Esophagus muscularis mucosa (tissue), 3 donors: Measurements from ENCODE around the gene APLF.

ENCODE experiments used
- CTCF ChIP-seq, 3 experiments: fragments of 200-600 bp in 2 of 3; fragments of 450-650 bp in 1 of 3; sonication (generic) in 2 of 3; IDR thresholded peaks; one replicate each; pipeline ENCODE4 v1.5.1; 2017 to 2019; ENCODE audit warnings: antibody characterized with exemption in 3 of 3, mild to moderate bottlenecking in 2 of 3, moderate library complexity in 1 of 3
- POLR2A ChIP-seq: fragments of 450-650 bp; IDR thresholded peaks from one replicate; pipeline ENCODE4 v1.6.1; 2017; ENCODE audit warnings: antibody characterized with exemption, moderate library complexity, mild to moderate bottlenecking, low read depth
- POLR2AphosphoS5 ChIP-seq, 2 donors: sonication (generic); formaldehyde crosslinking; IDR thresholded peaks; one replicate each; pipeline ENCODE4 v1.6.1; 2017; ENCODE audit warnings: antibody characterized with exemption in 2 of 2

GRCh38 chr2:68458981-68459380 is 8.4 kb upstream of the APLF start:
- TF ChIP-seq POLR2A (no peak), CTCF (IDR thresholded peaks at IDR 0.05) (no peak), POLR2AphosphoS5 (IDR thresholded peaks at IDR 0.05) (no peak)
